Vein endothelial cell (primary cell): ENCODE measurements around the gene OSMR. TPM values are rescaled to one million over a fixed set of nuclear protein-coding genes. Genes with fewer than 3 reads are reported as not detected.

Experiments
- total RNA-seq: library from RNA; depleted of rRNA; stranded (reverse); fragments of >200 nt; gene quantifications from 2 replicates; pipeline ENCODE4 v1.2.3, GENCODE V29; 2012

The OSMR gene
- 10.7 and 14.7 TPM in 2 replicates for total RNA-seq

GRCh38 chr5:38845526-38846378 lies at the start of gene OSMR:
Gene OSMR (plus strand): TSS chr5:38846012. CDS start chr5:38869045, 23,033 bp downstream.

Other genes starting within 250 kb of the OSMR start
- 46.7 and 68.1 TPM in 2 replicates for gene RICTOR, start 228.4 kb downstream of the OSMR start, total RNA-seq